ENCODE data around the gene PRKAG2. TPM values are rescaled to one million over a fixed set of nuclear protein-coding genes. Genes with fewer than 3 reads are reported as not detected.

The PRKAG2 gene
- total and polyA plus RNA-seq, 4 donors = 3.6 to 25.1 (median 16.8) TPM

DNA sequence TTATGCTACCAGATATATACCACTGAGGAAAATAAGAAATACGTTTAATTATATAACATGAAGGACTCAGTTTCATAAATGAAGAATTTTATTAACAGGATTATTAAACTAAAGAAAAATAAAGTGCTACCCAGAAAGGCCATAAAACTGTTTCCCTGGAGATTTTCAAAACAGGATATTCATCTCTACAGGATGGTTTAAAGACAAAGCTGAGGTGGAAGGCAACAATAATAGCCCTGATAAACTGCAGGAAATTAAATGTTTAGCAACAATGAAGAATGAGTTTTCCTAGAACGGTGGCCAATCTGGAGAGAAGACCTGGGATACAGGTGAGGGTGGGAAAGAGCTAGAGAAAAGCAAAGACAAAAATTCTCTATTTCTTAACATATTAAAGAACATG, 369.1 kb downstream of the PRKAG2 start:
- no peak overlapping the region for H3K9ac ChIP-seq (ENCODE audit: low read depth in 1 of 2, low read length in 2 of 2)

DNA sequence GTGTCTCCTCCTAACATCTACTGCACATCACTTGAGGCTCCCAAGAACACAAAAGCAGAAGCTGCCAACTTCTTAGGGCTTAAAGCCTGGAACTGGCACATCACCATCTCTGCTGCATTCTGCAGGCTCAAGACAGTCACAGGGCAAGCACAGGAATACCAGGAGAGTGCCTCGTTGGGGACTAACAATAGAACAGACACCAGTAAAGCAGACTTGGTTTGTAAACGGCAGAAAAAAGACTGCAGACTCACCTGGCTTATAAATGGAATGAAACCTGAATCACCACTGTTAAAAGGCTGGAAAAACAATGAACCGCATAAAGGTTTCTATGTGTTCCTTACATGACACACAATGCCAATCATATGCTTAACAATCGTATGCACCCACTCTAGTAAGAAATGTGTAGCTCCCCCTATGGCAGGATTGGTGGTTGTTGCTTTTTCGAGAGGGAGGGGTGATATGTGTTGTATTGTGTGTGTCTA, 370.0 kb downstream of the PRKAG2 start:
- Histone ChIP-seq H3K27me3 (ENCODE audit: control insufficient read depth in 4 of 4, insufficient read depth in 4 of 4, low read length in 3 of 4) (no peaks in the 10 kb centered on the region), H3K4me1 (ENCODE audit: control insufficient read depth in 4 of 4, insufficient read depth in 4 of 4, low read length in 3 of 4) (peaks cover 1 to 16% (median 14%) of the 10 kb centered on the region in 4 donors), H3K27ac (ENCODE audit: low read depth in 1 of 2, low read length in 2 of 2) (no peak overlapping the region), H3K36me3 (ENCODE audit: control insufficient read depth in 4 of 4, insufficient read depth in 3 of 4, low read depth in 1 of 4, low read length in 3 of 4) (no peaks in the 10 kb centered on the region), H3K4me3 (ENCODE audit: low read depth in 1 of 3, low read length in 3 of 3) (no peak overlapping the region), H3K9ac (ENCODE audit: low read depth in 1 of 2, low read length in 2 of 2) (no peak overlapping the region), H3K9me3 (ENCODE audit: control insufficient read depth in 4 of 4, low read length in 3 of 4) (no peaks in the 10 kb centered on the region)
- no peak for DNase-seq (ENCODE audit: low spot score)
- 75% methylated on average over 5 of the region's 5 CpGs for WGBS
- no peak for TF ChIP-seq NR2F2 (IDR thresholded peaks at IDR 0.05)
- TF ChIP-seq, protein P1, sequence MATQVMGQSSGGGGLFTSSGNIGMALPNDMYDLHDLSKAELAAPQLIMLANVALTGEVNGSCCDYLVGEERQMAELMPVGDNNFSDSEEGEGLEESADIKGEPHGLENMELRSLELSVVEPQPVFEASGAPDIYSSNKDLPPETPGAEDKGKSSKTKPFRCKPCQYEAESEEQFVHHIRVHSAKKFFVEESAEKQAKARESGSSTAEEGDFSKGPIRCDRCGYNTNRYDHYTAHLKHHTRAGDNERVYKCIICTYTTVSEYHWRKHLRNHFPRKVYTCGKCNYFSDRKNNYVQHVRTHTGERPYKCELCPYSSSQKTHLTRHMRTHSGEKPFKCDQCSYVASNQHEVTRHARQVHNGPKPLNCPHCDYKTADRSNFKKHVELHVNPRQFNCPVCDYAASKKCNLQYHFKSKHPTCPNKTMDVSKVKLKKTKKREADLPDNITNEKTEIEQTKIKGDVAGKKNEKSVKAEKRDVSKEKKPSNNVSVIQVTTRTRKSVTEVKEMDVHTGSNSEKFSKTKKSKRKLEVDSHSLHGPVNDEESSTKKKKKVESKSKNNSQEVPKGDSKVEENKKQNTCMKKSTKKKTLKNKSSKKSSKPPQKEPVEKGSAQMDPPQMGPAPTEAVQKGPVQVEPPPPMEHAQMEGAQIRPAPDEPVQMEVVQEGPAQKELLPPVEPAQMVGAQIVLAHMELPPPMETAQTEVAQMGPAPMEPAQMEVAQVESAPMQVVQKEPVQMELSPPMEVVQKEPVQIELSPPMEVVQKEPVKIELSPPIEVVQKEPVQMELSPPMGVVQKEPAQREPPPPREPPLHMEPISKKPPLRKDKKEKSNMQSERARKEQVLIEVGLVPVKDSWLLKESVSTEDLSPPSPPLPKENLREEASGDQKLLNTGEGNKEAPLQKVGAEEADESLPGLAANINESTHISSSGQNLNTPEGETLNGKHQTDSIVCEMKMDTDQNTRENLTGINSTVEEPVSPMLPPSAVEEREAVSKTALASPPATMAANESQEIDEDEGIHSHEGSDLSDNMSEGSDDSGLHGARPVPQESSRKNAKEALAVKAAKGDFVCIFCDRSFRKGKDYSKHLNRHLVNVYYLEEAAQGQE (IDR thresholded peaks at IDR 0.05) = no peak
- TF ChIP-seq EGR1 (IDR thresholded peaks at IDR 0.05; ENCODE audit: low read depth in 2 of 2) = no peak
- TF ChIP-seq TAF1 (conservative IDR thresholded peaks at IDR 0.05) = no peak
- TF ChIP-seq RXRA (IDR thresholded peaks at IDR 0.05) = no peak
- TF ChIP-seq, protein P2, sequence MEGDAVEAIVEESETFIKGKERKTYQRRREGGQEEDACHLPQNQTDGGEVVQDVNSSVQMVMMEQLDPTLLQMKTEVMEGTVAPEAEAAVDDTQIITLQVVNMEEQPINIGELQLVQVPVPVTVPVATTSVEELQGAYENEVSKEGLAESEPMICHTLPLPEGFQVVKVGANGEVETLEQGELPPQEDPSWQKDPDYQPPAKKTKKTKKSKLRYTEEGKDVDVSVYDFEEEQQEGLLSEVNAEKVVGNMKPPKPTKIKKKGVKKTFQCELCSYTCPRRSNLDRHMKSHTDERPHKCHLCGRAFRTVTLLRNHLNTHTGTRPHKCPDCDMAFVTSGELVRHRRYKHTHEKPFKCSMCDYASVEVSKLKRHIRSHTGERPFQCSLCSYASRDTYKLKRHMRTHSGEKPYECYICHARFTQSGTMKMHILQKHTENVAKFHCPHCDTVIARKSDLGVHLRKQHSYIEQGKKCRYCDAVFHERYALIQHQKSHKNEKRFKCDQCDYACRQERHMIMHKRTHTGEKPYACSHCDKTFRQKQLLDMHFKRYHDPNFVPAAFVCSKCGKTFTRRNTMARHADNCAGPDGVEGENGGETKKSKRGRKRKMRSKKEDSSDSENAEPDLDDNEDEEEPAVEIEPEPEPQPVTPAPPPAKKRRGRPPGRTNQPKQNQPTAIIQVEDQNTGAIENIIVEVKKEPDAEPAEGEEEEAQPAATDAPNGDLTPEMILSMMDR (IDR thresholded peaks at IDR 0.05; ENCODE audit: low read depth, low read length, missing input control) = no peak
- TF ChIP-seq, protein P3, sequence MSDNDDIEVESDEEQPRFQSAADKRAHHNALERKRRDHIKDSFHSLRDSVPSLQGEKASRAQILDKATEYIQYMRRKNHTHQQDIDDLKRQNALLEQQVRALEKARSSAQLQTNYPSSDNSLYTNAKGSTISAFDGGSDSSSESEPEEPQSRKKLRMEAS (IDR thresholded peaks at IDR 0.05) = no peak
- TF ChIP-seq YY1 (IDR thresholded peaks at IDR 0.05) = no peak

More for the DNA sequence above, 369.1 kb downstream of the PRKAG2 start:
- no peaks in the 10 kb centered on the region for H3K27me3 ChIP-seq (ENCODE audit: control insufficient read depth in 4 of 4, insufficient read depth in 4 of 4, low read length in 3 of 4)
- peaks cover 1 to 21% (median 16%) of the 10 kb centered on the region in 4 donors for H3K4me1 ChIP-seq (ENCODE audit: control insufficient read depth in 4 of 4, insufficient read depth in 4 of 4, low read length in 3 of 4)
- no peak overlapping the region for H3K27ac ChIP-seq (ENCODE audit: low read depth in 1 of 2, low read length in 2 of 2)
- WGBS = 83% methylated on average over 2 of the region's 2 CpGs
- no peak for TF ChIP-seq JUND (IDR thresholded peaks at IDR 0.05)
- TF ChIP-seq RAD21 (IDR thresholded peaks at IDR 0.05) = no peak
- TF ChIP-seq NR2F2 (IDR thresholded peaks at IDR 0.05) = no peak
- no peak for TF ChIP-seq TAF1 (conservative IDR thresholded peaks at IDR 0.05)
- TF ChIP-seq SP1 (IDR thresholded peaks at IDR 0.05) = no peak
- no peak for TF ChIP-seq YY1 (IDR thresholded peaks at IDR 0.05)
- no peak for TF ChIP-seq RXRA (IDR thresholded peaks at IDR 0.05)
- TF ChIP-seq EGR1 (IDR thresholded peaks at IDR 0.05; ENCODE audit: low read depth in 2 of 2) = no peak
- TF ChIP-seq, protein P3 (IDR thresholded peaks at IDR 0.05) = no peak
- TF ChIP-seq, protein P2 (IDR thresholded peaks at IDR 0.05; ENCODE audit: low read depth, low read length, missing input control) = no peak
- TF ChIP-seq, protein P4, sequence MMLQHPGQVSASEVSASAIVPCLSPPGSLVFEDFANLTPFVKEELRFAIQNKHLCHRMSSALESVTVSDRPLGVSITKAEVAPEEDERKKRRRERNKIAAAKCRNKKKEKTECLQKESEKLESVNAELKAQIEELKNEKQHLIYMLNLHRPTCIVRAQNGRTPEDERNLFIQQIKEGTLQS (IDR thresholded peaks at IDR 0.05) = no peak
- TF ChIP-seq GABPA (IDR thresholded peaks at IDR 0.05 in 1 of 2, conservative IDR thresholded peaks at IDR 0.05 in 1 of 2) = no peak
- TF ChIP-seq HNF4G (IDR thresholded peaks at IDR 0.05) = no peak
- TF ChIP-seq, protein P1 (IDR thresholded peaks at IDR 0.05) = no peak
- no peak for TF ChIP-seq FOXA1 (IDR thresholded peaks at IDR 0.05)
- TF ChIP-seq FOXA2 (IDR thresholded peaks at IDR 0.05) = no peak
- no peaks in the 10 kb centered on the region for H3K36me3 ChIP-seq (ENCODE audit: control insufficient read depth in 4 of 4, insufficient read depth in 3 of 4, low read depth in 1 of 4, low read length in 3 of 4)
- H3K4me3 ChIP-seq (ENCODE audit: low read depth in 1 of 3, low read length in 3 of 3) = no peak overlapping the region
- no peaks in the 10 kb centered on the region for H3K9me3 ChIP-seq (ENCODE audit: control insufficient read depth in 4 of 4, low read length in 3 of 4)
- DNase-seq (ENCODE audit: low spot score) = no peak
